HCT116 (cell line): ENCODE measurements around the gene TNS3.

Source experiments
- CTCF ChIP-seq, 3 experiments: fragments of 200-600 bp in 1 of 3; sonication (generic) in 1 of 3; IDR thresholded peaks in 2 of 3; conservative IDR thresholded peaks in 1 of 3; 2 replicates each; pipeline ENCODE4 v1.5.1; 2012 to 2017; ENCODE audit warnings: low read depth in 2 of 3, low read length in 2 of 3, antibody characterized with exemption in 1 of 3, borderline replicate concordance in 1 of 3, control low read depth in 1 of 3, mild to moderate bottlenecking in 1 of 3, mixed read lengths in 1 of 3, mixed run types in 1 of 3, moderate library complexity in 1 of 3; ENCODE audit not compliant: insufficient read depth in 1 of 3
- EZH2 ChIP-seq: fragments of 200-600 bp; sonication (generic); IDR thresholded peaks from 2 replicates; pipeline ENCODE4 v1.6.1; 2017; ENCODE audit warnings: antibody characterized with exemption, mixed run types
- MAX ChIP-seq: IDR thresholded peaks from 2 replicates; pipeline ENCODE4 v1.6.1; 2012
- POLR2A ChIP-seq: IDR thresholded peaks from 2 replicates; pipeline ENCODE4 v1.7.0; 2011; ENCODE audit warnings: borderline replicate concordance; ENCODE audit not compliant: insufficient read depth, insufficient read length; ENCODE audit errors: extremely low read depth
- POLR2AphosphoS5 ChIP-seq: IDR thresholded peaks from 2 replicates; pipeline ENCODE4 v1.6.1; 2011; ENCODE audit warnings: mild to moderate bottlenecking, low read depth, low read length, moderate library complexity
- SRF ChIP-seq: IDR thresholded peaks from 2 replicates; pipeline ENCODE4 v1.6.1; 2012; ENCODE audit warnings: low read depth
- ZNF274 ChIP-seq: fragments of 200-500 bp; sonication (Bioruptor generic); IDR thresholded peaks from 2 replicates; pipeline ENCODE4 v1.6.1; 2014; ENCODE audit warnings: mild to moderate bottlenecking, low read depth, low read length, inconsistent platforms
- TF ChIP-seq, protein P1 (sequence below): IDR thresholded peaks from 2 replicates; pipeline ENCODE4 v1.6.1; 2012; ENCODE audit warnings: low read depth

GRCh38 chr7:47271749-47272148, 310.2 kb downstream of the TNS3 start:
- no peak for TF ChIP-seq SRF
- no peak for TF ChIP-seq ZNF274
- TF ChIP-seq CTCF (IDR thresholded peaks at IDR 0.05 in 2 of 3, conservative IDR thresholded peaks at IDR 0.05 in 1 of 3; ENCODE audit: borderline replicate concordance in 1 of 3, insufficient read depth in 1 of 3, low read depth in 2 of 3, low read length in 2 of 3) = no peak
- TF ChIP-seq, protein P1, sequence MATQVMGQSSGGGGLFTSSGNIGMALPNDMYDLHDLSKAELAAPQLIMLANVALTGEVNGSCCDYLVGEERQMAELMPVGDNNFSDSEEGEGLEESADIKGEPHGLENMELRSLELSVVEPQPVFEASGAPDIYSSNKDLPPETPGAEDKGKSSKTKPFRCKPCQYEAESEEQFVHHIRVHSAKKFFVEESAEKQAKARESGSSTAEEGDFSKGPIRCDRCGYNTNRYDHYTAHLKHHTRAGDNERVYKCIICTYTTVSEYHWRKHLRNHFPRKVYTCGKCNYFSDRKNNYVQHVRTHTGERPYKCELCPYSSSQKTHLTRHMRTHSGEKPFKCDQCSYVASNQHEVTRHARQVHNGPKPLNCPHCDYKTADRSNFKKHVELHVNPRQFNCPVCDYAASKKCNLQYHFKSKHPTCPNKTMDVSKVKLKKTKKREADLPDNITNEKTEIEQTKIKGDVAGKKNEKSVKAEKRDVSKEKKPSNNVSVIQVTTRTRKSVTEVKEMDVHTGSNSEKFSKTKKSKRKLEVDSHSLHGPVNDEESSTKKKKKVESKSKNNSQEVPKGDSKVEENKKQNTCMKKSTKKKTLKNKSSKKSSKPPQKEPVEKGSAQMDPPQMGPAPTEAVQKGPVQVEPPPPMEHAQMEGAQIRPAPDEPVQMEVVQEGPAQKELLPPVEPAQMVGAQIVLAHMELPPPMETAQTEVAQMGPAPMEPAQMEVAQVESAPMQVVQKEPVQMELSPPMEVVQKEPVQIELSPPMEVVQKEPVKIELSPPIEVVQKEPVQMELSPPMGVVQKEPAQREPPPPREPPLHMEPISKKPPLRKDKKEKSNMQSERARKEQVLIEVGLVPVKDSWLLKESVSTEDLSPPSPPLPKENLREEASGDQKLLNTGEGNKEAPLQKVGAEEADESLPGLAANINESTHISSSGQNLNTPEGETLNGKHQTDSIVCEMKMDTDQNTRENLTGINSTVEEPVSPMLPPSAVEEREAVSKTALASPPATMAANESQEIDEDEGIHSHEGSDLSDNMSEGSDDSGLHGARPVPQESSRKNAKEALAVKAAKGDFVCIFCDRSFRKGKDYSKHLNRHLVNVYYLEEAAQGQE = no peak
- TF ChIP-seq POLR2AphosphoS5 = no peak
- no peak for TF ChIP-seq POLR2A
- TF ChIP-seq MAX = no peak
- no peak for TF ChIP-seq EZH2
